Suprapubic skin (tissue), 3 donors: ENCODE measurements around the gene EPHA4.

Source experiments
- CTCF ChIP-seq, 2 donors: fragments of 200-600 bp in 1 of 2; fragments of 450-650 bp in 1 of 2; sonication (generic) in 1 of 2; IDR thresholded peaks; one replicate each; pipeline ENCODE4 v1.5.1; 2016 to 2019; ENCODE audit warnings: antibody characterized with exemption in 2 of 2, mild to moderate bottlenecking in 1 of 2, moderate library complexity in 1 of 2
- EP300 ChIP-seq: sonication (generic); formaldehyde crosslinking; IDR thresholded peaks from one replicate; pipeline ENCODE4 v1.6.1; 2017; ENCODE audit warnings: antibody characterized with exemption

- TF ChIP-seq CTCF (IDR thresholded peaks at IDR 0.05) (no peak), EP300 (no peak)
Observed at GRCh38 chr2:221477714-221478484, 94.2 kb downstream of the EPHA4 start.
